HepG2 (cell line): ENCODE measurements around the gene PARN. TPM values are rescaled to one million over a fixed set of nuclear protein-coding genes. Genes with fewer than 3 reads are reported as not detected.

ENCODE experiments used
- HMG20A ChIP-seq: IDR thresholded peaks from 2 replicates; pipeline ENCODE4 v1.6.1; 2016; ENCODE audit warnings: borderline replicate concordance
- JUN ChIP-seq: sonication (generic); formaldehyde crosslinking; IDR thresholded peaks from 2 replicates; pipeline ENCODE4 v1.4.0; 2020; ENCODE audit warnings: mild to moderate bottlenecking, missing genetic modification reagents
- KMT2B ChIP-seq: IDR thresholded peaks from 2 replicates; pipeline ENCODE4 v1.6.1; 2016; ENCODE audit warnings: missing genetic modification reagents, missing compliant biosample characterization
- RAD51 ChIP-seq: fragments of 450-650 bp; IDR thresholded peaks from 2 replicates; pipeline ENCODE4 v1.6.1; 2016; ENCODE audit warnings: borderline replicate concordance
- THAP11 ChIP-seq: IDR thresholded peaks from 2 replicates; pipeline ENCODE4 v1.6.1; 2016; ENCODE audit warnings: missing biosample characterization, missing genetic modification reagents
- ZNF230 ChIP-seq: sonication (generic); formaldehyde crosslinking; IDR thresholded peaks from 2 replicates; pipeline ENCODE4 v1.4.0; 2020; ENCODE audit warnings: mild to moderate bottlenecking, missing genetic modification reagents
- ZNF891 ChIP-seq: sonication (generic); formaldehyde crosslinking; IDR thresholded peaks from 2 replicates; pipeline ENCODE4 v1.5.0; 2020; ENCODE audit warnings: mild to moderate bottlenecking, missing genetic modification reagents
- ZSCAN21 ChIP-seq: sonication (generic); formaldehyde crosslinking; IDR thresholded peaks from 2 replicates; pipeline ENCODE4 v1.8.0; 2022; ENCODE audit warnings: mild to moderate bottlenecking, missing genetic modification reagents, moderate library complexity, borderline replicate concordance
- polyA plus RNA-seq, 8 experiments: library from polyadenylated mRNA; depleted of rRNA in 3 of 8; stranded (reverse) in 7 of 8; unstranded in 1 of 8; fragments of >200 nt; fragmentation: Illumina TruSeq in 4 of 8; extraction: Trizol in 4 of 8; gene quantifications; 2 replicates each; pipeline versions ENCODE4 v1.2.1 to v1.2.3, GENCODE V29; 2011 to 2016; ENCODE audit warnings: low read depth in 4 of 8, missing spikeins in 1 of 8, mixed read lengths in 1 of 8; ENCODE audit not compliant: insufficient read depth in 1 of 8
- total RNA-seq, 5 experiments: library from RNA; depleted of rRNA; stranded (reverse); fragments of >200 nt; fragmentation: Illumina TruSeq; extraction: Trizol; gene quantifications; 2 replicates each; pipeline ENCODE4 v1.2.3, GENCODE V29; 2016; ENCODE audit warnings: low read depth in 1 of 5
- TF ChIP-seq, protein P1 (sequence below), 2 experiments: sonication (generic) in 1 of 2; formaldehyde crosslinking in 1 of 2; IDR thresholded peaks; 2 replicates each; pipeline versions ENCODE4 v1.6.1 to v1.9.0; 2014 to 2022; ENCODE audit warnings: antibody characterized with exemption in 1 of 2, borderline replicate concordance in 1 of 2, inconsistent platforms in 1 of 2, low read depth in 1 of 2, missing genetic modification reagents in 1 of 2
- TF ChIP-seq, protein P2 (sequence below): sonication (generic); formaldehyde crosslinking; IDR thresholded peaks from 2 replicates; pipeline ENCODE4 v1.4.0; 2020; ENCODE audit warnings: missing genetic modification reagents
- TF ChIP-seq, protein P3 (sequence below): IDR thresholded peaks from 2 replicates; pipeline ENCODE4 v1.6.1; 2016
- TF ChIP-seq, protein P4 (sequence below): sonication (generic); formaldehyde crosslinking; IDR thresholded peaks from 2 replicates; pipeline ENCODE4 v1.4.0; 2020; ENCODE audit warnings: missing genetic modification reagents, borderline replicate concordance

Gene PARN
- total and polyA plus RNA-seq, 2 of the 13 experiments (the other 11 are each of a cell fraction or from before 2014, with no cell fraction given) = 13.3 to 47.6 TPM

DNA sequence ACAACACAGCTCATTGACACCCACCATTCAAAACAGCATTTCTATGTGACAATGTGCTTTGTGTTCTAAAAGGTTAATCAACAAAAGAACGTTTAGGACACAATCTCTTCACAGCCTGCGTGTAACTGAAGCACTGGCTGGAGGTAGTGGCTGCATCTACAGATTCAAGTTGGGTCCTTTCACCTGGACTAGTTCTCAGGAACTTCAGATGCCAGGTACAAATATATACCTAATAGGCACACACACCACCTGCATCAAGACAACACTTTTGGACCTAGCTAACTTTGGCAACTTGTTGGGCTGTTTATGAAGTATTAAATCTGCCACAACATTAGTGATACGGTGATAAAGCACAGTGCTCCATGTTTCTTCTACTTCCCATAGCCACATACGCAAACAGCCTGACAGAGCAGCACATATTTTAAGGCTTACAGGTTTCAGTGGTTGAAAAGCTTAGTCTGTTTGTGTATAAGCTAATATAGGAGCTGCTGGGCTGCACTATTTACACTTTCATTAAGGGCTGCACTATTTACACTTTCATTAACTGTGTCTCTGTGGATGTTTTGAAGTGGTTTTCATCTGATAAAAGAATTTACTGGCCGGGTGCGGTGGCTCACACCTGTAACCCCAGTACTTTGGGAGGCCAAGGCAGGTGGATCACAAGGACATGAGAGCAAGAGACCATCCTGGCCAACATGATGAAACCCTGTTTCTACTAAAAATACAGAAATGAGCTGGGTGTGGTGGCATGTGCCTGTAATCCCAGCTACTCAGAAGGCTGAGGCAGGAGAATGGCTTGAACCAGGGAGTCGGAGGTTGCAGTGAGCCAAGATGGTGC is 132.6 kb downstream of the PARN start (continued):
- TF ChIP-seq, protein P1, sequence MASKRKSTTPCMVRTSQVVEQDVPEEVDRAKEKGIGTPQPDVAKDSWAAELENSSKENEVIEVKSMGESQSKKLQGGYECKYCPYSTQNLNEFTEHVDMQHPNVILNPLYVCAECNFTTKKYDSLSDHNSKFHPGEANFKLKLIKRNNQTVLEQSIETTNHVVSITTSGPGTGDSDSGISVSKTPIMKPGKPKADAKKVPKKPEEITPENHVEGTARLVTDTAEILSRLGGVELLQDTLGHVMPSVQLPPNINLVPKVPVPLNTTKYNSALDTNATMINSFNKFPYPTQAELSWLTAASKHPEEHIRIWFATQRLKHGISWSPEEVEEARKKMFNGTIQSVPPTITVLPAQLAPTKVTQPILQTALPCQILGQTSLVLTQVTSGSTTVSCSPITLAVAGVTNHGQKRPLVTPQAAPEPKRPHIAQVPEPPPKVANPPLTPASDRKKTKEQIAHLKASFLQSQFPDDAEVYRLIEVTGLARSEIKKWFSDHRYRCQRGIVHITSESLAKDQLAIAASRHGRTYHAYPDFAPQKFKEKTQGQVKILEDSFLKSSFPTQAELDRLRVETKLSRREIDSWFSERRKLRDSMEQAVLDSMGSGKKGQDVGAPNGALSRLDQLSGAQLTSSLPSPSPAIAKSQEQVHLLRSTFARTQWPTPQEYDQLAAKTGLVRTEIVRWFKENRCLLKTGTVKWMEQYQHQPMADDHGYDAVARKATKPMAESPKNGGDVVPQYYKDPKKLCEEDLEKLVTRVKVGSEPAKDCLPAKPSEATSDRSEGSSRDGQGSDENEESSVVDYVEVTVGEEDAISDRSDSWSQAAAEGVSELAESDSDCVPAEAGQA (IDR thresholded peaks at IDR 0.05; ENCODE audit: low read depth) = no peak
- TF ChIP-seq, protein P1 (CRISPR knock-in tag; IDR thresholded peaks at IDR 0.05; ENCODE audit: borderline replicate concordance) = no peak
- TF ChIP-seq ZNF230 (CRISPR knock-in tag) (0 out of 2 replicates have a peak, but pooled peaks have one; percentile 37), JUN (no peak; the same call in 1 of the 2 replicates), HMG20A (CRISPR knock-in tag) (no peak; the same call in 1 of the 2 replicates), THAP11 (CRISPR knock-in tag) (no peak), RAD51 (no peak), ZSCAN21 (CRISPR knock-in tag) (no peak), ZNF891 (CRISPR knock-in tag) (no peak), KMT2B (CRISPR knock-in tag) (no peak)
- TF ChIP-seq, protein P2, sequence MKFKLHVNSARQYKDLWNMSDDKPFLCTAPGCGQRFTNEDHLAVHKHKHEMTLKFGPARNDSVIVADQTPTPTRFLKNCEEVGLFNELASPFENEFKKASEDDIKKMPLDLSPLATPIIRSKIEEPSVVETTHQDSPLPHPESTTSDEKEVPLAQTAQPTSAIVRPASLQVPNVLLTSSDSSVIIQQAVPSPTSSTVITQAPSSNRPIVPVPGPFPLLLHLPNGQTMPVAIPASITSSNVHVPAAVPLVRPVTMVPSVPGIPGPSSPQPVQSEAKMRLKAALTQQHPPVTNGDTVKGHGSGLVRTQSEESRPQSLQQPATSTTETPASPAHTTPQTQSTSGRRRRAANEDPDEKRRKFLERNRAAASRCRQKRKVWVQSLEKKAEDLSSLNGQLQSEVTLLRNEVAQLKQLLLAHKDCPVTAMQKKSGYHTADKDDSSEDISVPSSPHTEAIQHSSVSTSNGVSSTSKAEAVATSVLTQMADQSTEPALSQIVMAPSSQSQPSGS (CRISPR knock-in tag) = peak; percentile 52; the same call in 1 of the 2 replicates
- TF ChIP-seq, protein P3, sequence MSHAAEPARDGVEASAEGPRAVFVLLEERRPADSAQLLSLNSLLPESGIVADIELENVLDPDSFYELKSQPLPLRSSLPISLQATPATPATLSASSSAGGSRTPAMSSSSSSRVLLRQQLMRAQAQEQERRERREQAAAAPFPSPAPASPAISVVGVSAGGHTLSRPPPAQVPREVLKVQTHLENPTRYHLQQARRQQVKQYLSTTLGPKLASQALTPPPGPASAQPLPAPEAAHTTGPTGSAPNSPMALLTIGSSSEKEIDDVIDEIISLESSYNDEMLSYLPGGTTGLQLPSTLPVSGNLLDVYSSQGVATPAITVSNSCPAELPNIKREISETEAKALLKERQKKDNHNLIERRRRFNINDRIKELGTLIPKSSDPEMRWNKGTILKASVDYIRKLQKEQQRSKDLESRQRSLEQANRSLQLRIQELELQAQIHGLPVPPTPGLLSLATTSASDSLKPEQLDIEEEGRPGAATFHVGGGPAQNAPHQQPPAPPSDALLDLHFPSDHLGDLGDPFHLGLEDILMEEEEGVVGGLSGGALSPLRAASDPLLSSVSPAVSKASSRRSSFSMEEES = no peak
- TF ChIP-seq, protein P4, sequence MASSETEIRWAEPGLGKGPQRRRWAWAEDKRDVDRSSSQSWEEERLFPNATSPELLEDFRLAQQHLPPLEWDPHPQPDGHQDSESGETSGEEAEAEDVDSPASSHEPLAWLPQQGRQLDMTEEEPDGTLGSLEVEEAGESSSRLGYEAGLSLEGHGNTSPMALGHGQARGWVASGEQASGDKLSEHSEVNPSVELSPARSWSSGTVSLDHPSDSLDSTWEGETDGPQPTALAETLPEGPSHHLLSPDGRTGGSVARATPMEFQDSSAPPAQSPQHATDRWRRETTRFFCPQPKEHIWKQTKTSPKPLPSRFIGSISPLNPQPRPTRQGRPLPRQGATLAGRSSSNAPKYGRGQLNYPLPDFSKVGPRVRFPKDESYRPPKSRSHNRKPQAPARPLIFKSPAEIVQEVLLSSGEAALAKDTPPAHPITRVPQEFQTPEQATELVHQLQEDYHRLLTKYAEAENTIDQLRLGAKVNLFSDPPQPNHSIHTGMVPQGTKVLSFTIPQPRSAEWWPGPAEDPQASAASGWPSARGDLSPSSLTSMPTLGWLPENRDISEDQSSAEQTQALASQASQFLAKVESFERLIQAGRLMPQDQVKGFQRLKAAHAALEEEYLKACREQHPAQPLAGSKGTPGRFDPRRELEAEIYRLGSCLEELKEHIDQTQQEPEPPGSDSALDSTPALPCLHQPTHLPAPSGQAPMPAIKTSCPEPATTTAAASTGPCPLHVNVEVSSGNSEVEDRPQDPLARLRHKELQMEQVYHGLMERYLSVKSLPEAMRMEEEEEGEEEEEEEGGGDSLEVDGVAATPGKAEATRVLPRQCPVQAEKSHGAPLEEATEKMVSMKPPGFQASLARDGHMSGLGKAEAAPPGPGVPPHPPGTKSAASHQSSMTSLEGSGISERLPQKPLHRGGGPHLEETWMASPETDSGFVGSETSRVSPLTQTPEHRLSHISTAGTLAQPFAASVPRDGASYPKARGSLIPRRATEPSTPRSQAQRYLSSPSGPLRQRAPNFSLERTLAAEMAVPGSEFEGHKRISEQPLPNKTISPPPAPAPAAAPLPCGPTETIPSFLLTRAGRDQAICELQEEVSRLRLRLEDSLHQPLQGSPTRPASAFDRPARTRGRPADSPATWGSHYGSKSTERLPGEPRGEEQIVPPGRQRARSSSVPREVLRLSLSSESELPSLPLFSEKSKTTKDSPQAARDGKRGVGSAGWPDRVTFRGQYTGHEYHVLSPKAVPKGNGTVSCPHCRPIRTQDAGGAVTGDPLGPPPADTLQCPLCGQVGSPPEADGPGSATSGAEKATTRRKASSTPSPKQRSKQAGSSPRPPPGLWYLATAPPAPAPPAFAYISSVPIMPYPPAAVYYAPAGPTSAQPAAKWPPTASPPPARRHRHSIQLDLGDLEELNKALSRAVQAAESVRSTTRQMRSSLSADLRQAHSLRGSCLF (CRISPR knock-in tag) = no peak
